Measurements from ENCODE around the gene ETS1. TPM values are rescaled to one million over a fixed set of nuclear protein-coding genes. Genes with fewer than 3 reads are reported as not detected.

ETS1 gene
- polyA plus RNA-seq, 1 donor from 2014 or later = 0.42 TPM

DNA sequence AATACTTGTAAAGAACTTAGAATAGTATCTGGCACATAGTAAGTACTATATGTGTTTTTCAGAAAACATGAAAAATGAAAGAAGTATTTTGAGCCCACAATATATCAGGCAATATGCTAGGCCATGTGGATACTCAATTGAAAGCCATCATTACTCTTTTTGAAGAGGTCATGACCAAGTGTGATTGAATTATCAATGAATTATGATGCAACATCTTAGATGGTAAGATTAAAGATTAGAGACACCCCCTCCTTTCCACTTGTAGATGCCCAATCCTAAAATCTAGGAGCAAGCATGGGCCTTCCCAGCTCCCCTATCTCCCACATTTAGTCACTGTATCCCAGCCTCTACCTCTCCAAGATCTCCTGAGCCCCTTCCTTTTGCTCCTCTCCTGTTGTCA lies 154.4 kb downstream of the ETS1 start:
- Histone ChIP-seq H3K36me3 (ENCODE audit: insufficient read depth, low read length) (no peaks in the 10 kb centered on the region), H3K27ac (ENCODE audit: low read length) (no peak overlapping the region), H3K9ac (ENCODE audit: low read length) (no peak overlapping the region), H2AFZ (ENCODE audit: low read depth, low read length) (no peak overlapping the region), H3K9me3 (ENCODE audit: low read length) (no peaks in the 10 kb centered on the region), H3K4me3 (ENCODE audit: low read length) (no peak overlapping the region), H4K20me1 (ENCODE audit: insufficient read depth) (no peaks in the 10 kb centered on the region), H3K27me3 (ENCODE audit: insufficient read depth, low read depth, low read length) (no peaks in the 10 kb centered on the region), H3K79me2 (replicated peaks; ENCODE audit: insufficient read depth, low read length) (no peaks in the 10 kb centered on the region), H3K9me2 (ENCODE audit: insufficient read depth, low read length) (no peaks in the 10 kb centered on the region), H3F3A (ENCODE audit: insufficient read depth, low read length, poor library complexity, severe bottlenecking) (no peaks in the 10 kb centered on the region), H3K4me2 (ENCODE audit: low read length) (no peak overlapping the region)
- no peak for TF ChIP-seq TAF1 (IDR thresholded peaks at IDR 0.05; ENCODE audit: low read depth)

DNA sequence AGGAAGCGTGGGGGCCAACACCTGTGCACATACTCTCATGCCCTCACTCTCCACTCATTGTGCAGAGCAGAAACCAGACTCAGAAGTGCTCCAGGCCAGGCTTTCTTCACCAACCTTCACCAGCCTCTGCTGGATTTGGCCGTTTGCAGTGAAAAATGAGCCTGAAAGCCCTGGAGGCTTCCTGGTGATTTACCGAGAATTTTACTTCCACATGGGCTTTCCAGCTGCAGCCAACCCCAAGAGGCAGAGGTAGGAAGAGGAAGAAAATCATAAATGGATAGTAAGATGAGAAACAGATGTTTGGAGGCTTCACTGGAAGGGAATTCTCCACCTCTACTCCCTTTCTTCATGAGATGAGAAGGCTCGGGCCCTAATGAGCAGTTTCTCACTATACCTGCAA lies 155.4 kb downstream of the ETS1 start:
- Histone ChIP-seq H3F3A (ENCODE audit: insufficient read depth, low read length, poor library complexity, severe bottlenecking) (no peaks in the 10 kb centered on the region), H3K9me2 (ENCODE audit: insufficient read depth, low read length) (no peaks in the 10 kb centered on the region), H3K79me2 (replicated peaks; ENCODE audit: insufficient read depth, low read length) (no peaks in the 10 kb centered on the region), H3K4me3 (ENCODE audit: low read length) (no peak overlapping the region), H3K27me3 (ENCODE audit: insufficient read depth, low read depth, low read length) (no peaks in the 10 kb centered on the region), H3K36me3 (ENCODE audit: insufficient read depth, low read length) (no peaks in the 10 kb centered on the region), H2AFZ (ENCODE audit: low read depth, low read length) (no peak overlapping the region), H3K27ac (ENCODE audit: low read length) (no peak overlapping the region), H3K9ac (ENCODE audit: low read length) (no peak overlapping the region), H4K20me1 (ENCODE audit: insufficient read depth) (no peaks in the 10 kb centered on the region), H3K9me3 (ENCODE audit: low read length) (no peaks in the 10 kb centered on the region), H3K4me2 (ENCODE audit: low read length) (no peak overlapping the region)
- TF ChIP-seq SMC3 (conservative IDR thresholded peaks at IDR 0.05; ENCODE audit: poor library complexity) (no peak), MXI1 (conservative IDR thresholded peaks at IDR 0.05; ENCODE audit: poor library complexity, severe bottlenecking) (no peak), TAF1 (IDR thresholded peaks at IDR 0.05; ENCODE audit: low read depth) (no peak), RAD21 (conservative IDR thresholded peaks at IDR 0.05) (no peak), EZH2 (IDR thresholded peaks at IDR 0.05; ENCODE audit: borderline replicate concordance, insufficient read depth, low read length, poor library complexity, severe bottlenecking) (no peak), EP300 (conservative IDR thresholded peaks at IDR 0.05; ENCODE audit: poor library complexity, severe bottlenecking) (no peak), POLR2AphosphoS5 (IDR thresholded peaks at IDR 0.05) (no peak), REST (IDR thresholded peaks at IDR 0.05; ENCODE audit: borderline replicate concordance) (no peak)
- TF ChIP-seq, protein P1, sequence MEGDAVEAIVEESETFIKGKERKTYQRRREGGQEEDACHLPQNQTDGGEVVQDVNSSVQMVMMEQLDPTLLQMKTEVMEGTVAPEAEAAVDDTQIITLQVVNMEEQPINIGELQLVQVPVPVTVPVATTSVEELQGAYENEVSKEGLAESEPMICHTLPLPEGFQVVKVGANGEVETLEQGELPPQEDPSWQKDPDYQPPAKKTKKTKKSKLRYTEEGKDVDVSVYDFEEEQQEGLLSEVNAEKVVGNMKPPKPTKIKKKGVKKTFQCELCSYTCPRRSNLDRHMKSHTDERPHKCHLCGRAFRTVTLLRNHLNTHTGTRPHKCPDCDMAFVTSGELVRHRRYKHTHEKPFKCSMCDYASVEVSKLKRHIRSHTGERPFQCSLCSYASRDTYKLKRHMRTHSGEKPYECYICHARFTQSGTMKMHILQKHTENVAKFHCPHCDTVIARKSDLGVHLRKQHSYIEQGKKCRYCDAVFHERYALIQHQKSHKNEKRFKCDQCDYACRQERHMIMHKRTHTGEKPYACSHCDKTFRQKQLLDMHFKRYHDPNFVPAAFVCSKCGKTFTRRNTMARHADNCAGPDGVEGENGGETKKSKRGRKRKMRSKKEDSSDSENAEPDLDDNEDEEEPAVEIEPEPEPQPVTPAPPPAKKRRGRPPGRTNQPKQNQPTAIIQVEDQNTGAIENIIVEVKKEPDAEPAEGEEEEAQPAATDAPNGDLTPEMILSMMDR (IDR thresholded peaks at IDR 0.05; ENCODE audit: poor library complexity, severe bottlenecking) = no peak

GRCh38 chr11:128428935-128429334 lies 158.4 kb downstream of the ETS1 start:
- Histone ChIP-seq H3K4me3 (ENCODE audit: low read length) (no peak overlapping the region), H3K79me2 (replicated peaks; ENCODE audit: insufficient read depth, low read length) (no peaks in the 10 kb centered on the region), H3K27ac (ENCODE audit: low read length) (no peak overlapping the region), H3K9me2 (ENCODE audit: insufficient read depth, low read length) (no peaks in the 10 kb centered on the region), H3K36me3 (ENCODE audit: insufficient read depth, low read length) (no peaks in the 10 kb centered on the region), H3F3A (ENCODE audit: insufficient read depth, low read length, poor library complexity, severe bottlenecking) (no peaks in the 10 kb centered on the region), H3K27me3 (ENCODE audit: insufficient read depth, low read depth, low read length) (no peaks in the 10 kb centered on the region), H3K9ac (ENCODE audit: low read length) (no peak overlapping the region), H2AFZ (ENCODE audit: low read depth, low read length) (no peak overlapping the region), H3K4me2 (ENCODE audit: low read length) (no peak overlapping the region), H4K20me1 (ENCODE audit: insufficient read depth) (no peaks in the 10 kb centered on the region), H3K9me3 (ENCODE audit: low read length) (no peaks in the 10 kb centered on the region)
- TF ChIP-seq SMC3 (conservative IDR thresholded peaks at IDR 0.05; ENCODE audit: poor library complexity) = no peak
- TF ChIP-seq EP300 (conservative IDR thresholded peaks at IDR 0.05; ENCODE audit: poor library complexity, severe bottlenecking) = no peak
- no peak for TF ChIP-seq RAD21 (conservative IDR thresholded peaks at IDR 0.05)
- no peak for TF ChIP-seq EZH2 (IDR thresholded peaks at IDR 0.05; ENCODE audit: borderline replicate concordance, insufficient read depth, low read length, poor library complexity, severe bottlenecking)
- TF ChIP-seq REST (IDR thresholded peaks at IDR 0.05; ENCODE audit: borderline replicate concordance) = no peak
